ENCODE measurements around the gene DMRTB1. TPM values are rescaled to one million over a fixed set of nuclear protein-coding genes. Genes with fewer than 3 reads are reported as not detected.

DMRTB1 gene
- total and polyA plus RNA-seq, 4 donors: not detected

GRCh38 chr1:53410701-53411100 lies 48.5 kb upstream of the DMRTB1 start:
- H3K9ac ChIP-seq (ENCODE audit: insufficient read depth in 1 of 2, low read length in 2 of 2): no peak overlapping the region
- peaks cover 0 to 5% (median 0%) of the 10 kb centered on the region in 5 donors for H3K4me1 ChIP-seq (ENCODE audit: control insufficient read depth in 5 of 5, insufficient read depth in 5 of 5, low read length in 5 of 5)
- H3K36me3 ChIP-seq (ENCODE audit: control insufficient read depth in 4 of 4, insufficient read depth in 4 of 4, low read length in 4 of 4): no peaks in the 10 kb centered on the region
- H3K4me3 ChIP-seq: no peak overlapping the region
- no peaks in the 10 kb centered on the region for H3K9me3 ChIP-seq (ENCODE audit: control insufficient read depth in 4 of 4, insufficient read depth in 3 of 4, low read length in 3 of 4)
- DNase-seq (no peak), ATAC-seq (ENCODE audit: insufficient read depth, low FRiP score) (no peak)
- H3K27ac ChIP-seq (ENCODE audit: low read depth in 1 of 2, low read length in 1 of 2): no peak overlapping the region
- peaks cover 0 to 3% (median 0%) of the 10 kb centered on the region in 3 donors for H3K27me3 ChIP-seq (ENCODE audit: control insufficient read depth in 3 of 3, insufficient read depth in 3 of 3, low read length in 2 of 3)
- TF ChIP-seq CTCF (IDR thresholded peaks at IDR 0.05; ENCODE audit: control extremely low read depth, extremely low read depth): no peak
- WGBS, 2 donors: 91 to 93% methylated on average over 8 of the region's 8 CpGs

GRCh38 chr1:53411541-53412152 lies 47.6 kb upstream of the DMRTB1 start:
- Histone ChIP-seq H3K9ac (ENCODE audit: insufficient read depth in 1 of 2, low read length in 2 of 2) (no peak overlapping the region), H3K9me3 (ENCODE audit: control insufficient read depth in 4 of 4, insufficient read depth in 3 of 4, low read length in 3 of 4) (no peaks in the 10 kb centered on the region), H3K27me3 (ENCODE audit: control insufficient read depth in 3 of 3, insufficient read depth in 3 of 3, low read length in 2 of 3) (peaks cover 0 to 3% (median 0%) of the 10 kb centered on the region in 3 donors), H3K4me3 (no peak overlapping the region), H3K4me1 (ENCODE audit: control insufficient read depth in 5 of 5, insufficient read depth in 5 of 5, low read length in 5 of 5) (peaks cover 0 to 5% (median 0%) of the 10 kb centered on the region in 5 donors), H3K27ac (ENCODE audit: low read depth in 1 of 2, low read length in 1 of 2) (no peak overlapping the region), H3K36me3 (ENCODE audit: control insufficient read depth in 4 of 4, insufficient read depth in 4 of 4, low read length in 4 of 4) (no peaks in the 10 kb centered on the region)
- ATAC-seq (ENCODE audit: insufficient read depth, low FRiP score) (no peak), DNase-seq (no peak)
- 89 to 94% methylated on average over 5 of the region's 5 CpGs for WGBS, 2 donors
- TF ChIP-seq CTCF (IDR thresholded peaks at IDR 0.05; ENCODE audit: control extremely low read depth, extremely low read depth): no peak

GRCh38 chr1:53412285-53413174 lies 46.7 kb upstream of the DMRTB1 start:
- TF ChIP-seq CTCF (IDR thresholded peaks at IDR 0.05; ENCODE audit: control extremely low read depth, extremely low read depth): no peak
- H3K27me3 ChIP-seq (ENCODE audit: control insufficient read depth in 3 of 3, insufficient read depth in 3 of 3, low read length in 2 of 3): peaks cover 0 to 3% (median 0%) of the 10 kb centered on the region in 3 donors

More at GRCh38 chr1:53412285-53413174, 46.7 kb upstream of the DMRTB1 start:
- H3K9ac ChIP-seq (ENCODE audit: insufficient read depth in 1 of 2, low read length in 2 of 2): no peak overlapping the region
- WGBS, 2 donors: 85 to 93% methylated on average over 10 of the region's 10 CpGs
- ATAC-seq (ENCODE audit: insufficient read depth, low FRiP score) (no peak), DNase-seq (no peak)
- H3K4me3 ChIP-seq: no peak overlapping the region
- no peaks in the 10 kb centered on the region for H3K9me3 ChIP-seq (ENCODE audit: control insufficient read depth in 4 of 4, insufficient read depth in 3 of 4, low read length in 3 of 4)
- peaks cover 0 to 5% (median 2%) of the 10 kb centered on the region in 5 donors for H3K4me1 ChIP-seq (ENCODE audit: control insufficient read depth in 5 of 5, insufficient read depth in 5 of 5, low read length in 5 of 5)
- no peak overlapping the region for H3K27ac ChIP-seq (ENCODE audit: low read depth in 1 of 2, low read length in 1 of 2)
- H3K36me3 ChIP-seq (ENCODE audit: control insufficient read depth in 4 of 4, insufficient read depth in 4 of 4, low read length in 4 of 4): no peaks in the 10 kb centered on the region
